ENCODE data around the gene DNM2.

DNA sequence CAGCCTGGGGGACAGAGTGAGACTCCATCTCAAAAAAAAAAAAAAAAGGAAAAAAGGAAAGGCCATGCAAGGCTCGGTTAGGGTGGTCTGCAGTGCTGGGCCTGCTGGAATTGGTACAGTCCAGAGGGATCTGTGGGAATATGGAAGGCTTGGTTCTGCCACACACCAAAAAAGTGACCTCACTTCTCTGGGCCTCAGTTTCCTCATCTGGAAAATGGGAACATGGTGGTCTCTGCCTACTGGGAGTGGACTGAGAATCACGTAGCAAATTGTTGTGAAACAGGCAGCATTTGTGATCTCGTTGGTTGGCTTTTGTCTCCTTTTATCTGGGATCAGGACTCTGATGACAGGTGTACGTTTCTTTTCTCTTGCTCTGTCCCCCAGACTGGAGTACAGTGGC lies 7.5 kb downstream of the DNM2 start:
- no peak for TF ChIP-seq POLR2AphosphoS5 (IDR thresholded peaks at IDR 0.05; ENCODE audit: low read depth, low read length)
- TF ChIP-seq, protein P1, sequence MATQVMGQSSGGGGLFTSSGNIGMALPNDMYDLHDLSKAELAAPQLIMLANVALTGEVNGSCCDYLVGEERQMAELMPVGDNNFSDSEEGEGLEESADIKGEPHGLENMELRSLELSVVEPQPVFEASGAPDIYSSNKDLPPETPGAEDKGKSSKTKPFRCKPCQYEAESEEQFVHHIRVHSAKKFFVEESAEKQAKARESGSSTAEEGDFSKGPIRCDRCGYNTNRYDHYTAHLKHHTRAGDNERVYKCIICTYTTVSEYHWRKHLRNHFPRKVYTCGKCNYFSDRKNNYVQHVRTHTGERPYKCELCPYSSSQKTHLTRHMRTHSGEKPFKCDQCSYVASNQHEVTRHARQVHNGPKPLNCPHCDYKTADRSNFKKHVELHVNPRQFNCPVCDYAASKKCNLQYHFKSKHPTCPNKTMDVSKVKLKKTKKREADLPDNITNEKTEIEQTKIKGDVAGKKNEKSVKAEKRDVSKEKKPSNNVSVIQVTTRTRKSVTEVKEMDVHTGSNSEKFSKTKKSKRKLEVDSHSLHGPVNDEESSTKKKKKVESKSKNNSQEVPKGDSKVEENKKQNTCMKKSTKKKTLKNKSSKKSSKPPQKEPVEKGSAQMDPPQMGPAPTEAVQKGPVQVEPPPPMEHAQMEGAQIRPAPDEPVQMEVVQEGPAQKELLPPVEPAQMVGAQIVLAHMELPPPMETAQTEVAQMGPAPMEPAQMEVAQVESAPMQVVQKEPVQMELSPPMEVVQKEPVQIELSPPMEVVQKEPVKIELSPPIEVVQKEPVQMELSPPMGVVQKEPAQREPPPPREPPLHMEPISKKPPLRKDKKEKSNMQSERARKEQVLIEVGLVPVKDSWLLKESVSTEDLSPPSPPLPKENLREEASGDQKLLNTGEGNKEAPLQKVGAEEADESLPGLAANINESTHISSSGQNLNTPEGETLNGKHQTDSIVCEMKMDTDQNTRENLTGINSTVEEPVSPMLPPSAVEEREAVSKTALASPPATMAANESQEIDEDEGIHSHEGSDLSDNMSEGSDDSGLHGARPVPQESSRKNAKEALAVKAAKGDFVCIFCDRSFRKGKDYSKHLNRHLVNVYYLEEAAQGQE (IDR thresholded peaks at IDR 0.05; ENCODE audit: insufficient read depth in 1 of 2, low read depth in 2 of 2, low read length in 2 of 2), result no peak
